Measurements from ENCODE around the gene PATL1. TPM values are rescaled to one million over a fixed set of nuclear protein-coding genes. Genes with fewer than 3 reads are reported as not detected.
A peak's percentile ranks its signal among the peaks of the same experiment; 100 is the strongest.

The PATL1 gene
- total RNA-seq, 1 experiment from 2014 or later = 59.8 TPM

GRCh38 chr11:59616396-59616982 lies 52.3 kb downstream of the PATL1 start:
- no peaks in the 10 kb centered on the region for H3K9me3 Mint-ChIP-seq (ENCODE audit: low read depth, unreplicated experiment)
- TSS peak; percentile 86 for BruUV-seq (replicated peaks)
- H3K36me3 Mint-ChIP-seq (ENCODE audit: insufficient read depth, unreplicated experiment) = peaks cover 50% of the 10 kb centered on the region
- CTCF ChIA-PET = interaction anchor here (0.6 to 1.5 kb wide), 3 partner anchors 53 to 472 kb away, joined by 3 to 4 read pairs (median 3); no protein-coding TSS in a partner anchor
- DNase-seq = no peak
- H3K4me1 Mint-ChIP-seq (ENCODE audit: low read depth, unreplicated experiment) = peaks cover 32% of the 10 kb centered on the region
- peak overlapping the region; percentile 99 for H3K27ac Mint-ChIP-seq (ENCODE audit: unreplicated experiment)
- no peaks in the 10 kb centered on the region for H3K27me3 Mint-ChIP-seq (ENCODE audit: unreplicated experiment)
- H3K4me3 Mint-ChIP-seq (ENCODE audit: low read depth, unreplicated experiment) = peak overlapping the region; percentile 99
- TF ChIP-seq, protein P1, sequence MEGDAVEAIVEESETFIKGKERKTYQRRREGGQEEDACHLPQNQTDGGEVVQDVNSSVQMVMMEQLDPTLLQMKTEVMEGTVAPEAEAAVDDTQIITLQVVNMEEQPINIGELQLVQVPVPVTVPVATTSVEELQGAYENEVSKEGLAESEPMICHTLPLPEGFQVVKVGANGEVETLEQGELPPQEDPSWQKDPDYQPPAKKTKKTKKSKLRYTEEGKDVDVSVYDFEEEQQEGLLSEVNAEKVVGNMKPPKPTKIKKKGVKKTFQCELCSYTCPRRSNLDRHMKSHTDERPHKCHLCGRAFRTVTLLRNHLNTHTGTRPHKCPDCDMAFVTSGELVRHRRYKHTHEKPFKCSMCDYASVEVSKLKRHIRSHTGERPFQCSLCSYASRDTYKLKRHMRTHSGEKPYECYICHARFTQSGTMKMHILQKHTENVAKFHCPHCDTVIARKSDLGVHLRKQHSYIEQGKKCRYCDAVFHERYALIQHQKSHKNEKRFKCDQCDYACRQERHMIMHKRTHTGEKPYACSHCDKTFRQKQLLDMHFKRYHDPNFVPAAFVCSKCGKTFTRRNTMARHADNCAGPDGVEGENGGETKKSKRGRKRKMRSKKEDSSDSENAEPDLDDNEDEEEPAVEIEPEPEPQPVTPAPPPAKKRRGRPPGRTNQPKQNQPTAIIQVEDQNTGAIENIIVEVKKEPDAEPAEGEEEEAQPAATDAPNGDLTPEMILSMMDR (IDR thresholded peaks at IDR 0.05; ENCODE audit: unreplicated experiment) = no peak
- intact Hi-C loops (cut with micrococcal nuclease; ENCODE audit: unreplicated experiment) = loop anchor here (5.0 kb wide), 1 partner anchor 51 kb away; the partner anchor contains the start of gene PATL1

- TF ChIP-seq, protein P1 (IDR thresholded peaks at IDR 0.05; ENCODE audit: unreplicated experiment) = no peak
- Mint-ChIP-seq H3K27me3 (ENCODE audit: unreplicated experiment) (no peaks in the 10 kb centered on the region), H3K27ac (ENCODE audit: unreplicated experiment) (peak within 1 kb of the TSS; percentile 99), H3K36me3 (ENCODE audit: insufficient read depth, unreplicated experiment) (peaks cover 50% of the 10 kb centered on the region), H3K4me3 (ENCODE audit: low read depth, unreplicated experiment) (peak within 1 kb of the TSS; percentile 99), H3K4me1 (ENCODE audit: low read depth, unreplicated experiment) (peaks cover 34% of the 10 kb centered on the region), H3K9me3 (ENCODE audit: low read depth, unreplicated experiment) (no peaks in the 10 kb centered on the region)
- CTCF ChIA-PET = interaction anchor here (0.6 to 1.5 kb wide), 3 partner anchors 55 to 471 kb away, joined by 3 to 4 read pairs (median 4); no protein-coding TSS in a partner anchor
- DNase-seq = peak; percentile 96
- no TSS peak for BruUV-seq (replicated peaks)
- intact Hi-C loops (cut with micrococcal nuclease; ENCODE audit: unreplicated experiment) = loop anchor here (5.0 kb wide), 1 partner anchor 51 kb away; the partner anchor contains the start of gene PATL1
These were observed 53.0 kb downstream of the PATL1 start, which contains the start of gene OSBP for GRCh38 chr11:59615637-59616395. OSBP (minus strand) TSS chr11:59615774; CDS start chr11:59615664, 110 bp downstream.

- CTCF ChIA-PET = interaction anchor here (0.6 to 1.5 kb wide), 2 partner anchors 54 to 82 kb away, joined by 4 read pairs; no protein-coding TSS in a partner anchor
- Mint-ChIP-seq H3K36me3 (ENCODE audit: insufficient read depth, unreplicated experiment) (peaks cover 57% of the 10 kb centered on the region), H3K4me1 (ENCODE audit: low read depth, unreplicated experiment) (peaks cover 34% of the 10 kb centered on the region), H3K9me3 (ENCODE audit: low read depth, unreplicated experiment) (no peaks in the 10 kb centered on the region), H3K27ac (ENCODE audit: unreplicated experiment) (peak overlapping the region; percentile 99), H3K27me3 (ENCODE audit: unreplicated experiment) (no peaks in the 10 kb centered on the region), H3K4me3 (ENCODE audit: low read depth, unreplicated experiment) (peak overlapping the region; percentile 99)
- intact Hi-C loops (cut with micrococcal nuclease; ENCODE audit: unreplicated experiment) = loop anchor here (5.0 kb wide), 1 partner anchor 52 kb away; the partner anchor contains the start of gene PATL1
- DNase-seq = peak; percentile 63
- TF ChIP-seq, protein P1 (IDR thresholded peaks at IDR 0.05; ENCODE audit: unreplicated experiment) = no peak
- BruUV-seq (replicated peaks) = no TSS peak
These were observed 53.7 kb downstream of the PATL1 start for GRCh38 chr11:59615120-59615636.

All from Calu3 (cell line).